Frontal cortex (tissue), 4 donors: ENCODE measurements around the gene RNF39. TPM values are rescaled to one million over a fixed set of nuclear protein-coding genes. Genes with fewer than 3 reads are reported as not detected.
A peak's percentile ranks its signal among the peaks of the same experiment; 100 is the strongest.
"Not testable (repeated sequence)": the region's sequence is repeated elsewhere in the genome, so short reads cannot be mapped to it uniquely, and the experiment has no call there.

Experiments
- DNase-seq, 2 donors: peaks; one replicate each; pipeline ENCODE4 v3.0.0; 2012; ENCODE audit warnings: low spot score in 2 of 2
- FAIRE-seq: peaks from 2 replicates; lab custom pipeline; 2012; peaks lifted over from hg19 to GRCh38; lab: Jason Lieb, UNC
- total RNA-seq: library from RNA; depleted of rRNA; stranded (reverse); fragments of >200 nt; gene quantifications from one replicate; pipeline ENCODE4 v1.2.3, GENCODE V29; 2014
- donor health status: control.
- donor health status: control.
- donor health status: control.

RNF39 gene
- total RNA-seq, 1 donor from 2014 or later: not detected

DNA sequence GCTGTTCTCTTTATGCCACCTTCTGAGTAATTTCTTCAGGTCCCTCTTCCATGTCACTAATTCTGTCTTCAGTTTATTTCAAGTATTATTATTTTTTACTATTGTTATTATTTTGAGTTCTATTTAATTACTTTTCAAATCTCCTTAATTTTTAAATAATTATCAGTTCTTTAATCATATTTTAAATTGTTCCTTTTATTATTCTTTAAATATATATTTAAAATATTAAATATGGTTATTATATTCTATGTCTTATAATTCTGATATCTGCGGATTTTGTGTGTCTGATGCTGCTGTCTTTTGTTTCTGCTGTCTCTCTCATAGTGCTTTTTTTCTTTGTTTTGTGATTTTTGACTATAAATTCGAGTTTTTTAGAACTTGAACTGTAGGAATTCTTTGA is 12.3 kb downstream of the RNF39 start:
- FAIRE-seq (peak; percentile 63), DNase-seq (no peak)

- DNase-seq (no peak), FAIRE-seq (no peak)
Measured at GRCh38 chr6:30062471-30063178, 12.9 kb downstream of the RNF39 start.

GRCh38 chr6:30061858-30062458 is 13.6 kb downstream of the RNF39 start:
- no peak for DNase-seq
- FAIRE-seq: no peak

GRCh38 chr6:30061092-30061857 is 14.3 kb downstream of the RNF39 start, which contains the start of gene POLR1H:
POLR1H (plus strand) TSS chr6:30061265; CDS start chr6:30061525, 260 bp downstream.
- peak; percentile 77 to 91 for DNase-seq
- FAIRE-seq: no peak

DNA sequence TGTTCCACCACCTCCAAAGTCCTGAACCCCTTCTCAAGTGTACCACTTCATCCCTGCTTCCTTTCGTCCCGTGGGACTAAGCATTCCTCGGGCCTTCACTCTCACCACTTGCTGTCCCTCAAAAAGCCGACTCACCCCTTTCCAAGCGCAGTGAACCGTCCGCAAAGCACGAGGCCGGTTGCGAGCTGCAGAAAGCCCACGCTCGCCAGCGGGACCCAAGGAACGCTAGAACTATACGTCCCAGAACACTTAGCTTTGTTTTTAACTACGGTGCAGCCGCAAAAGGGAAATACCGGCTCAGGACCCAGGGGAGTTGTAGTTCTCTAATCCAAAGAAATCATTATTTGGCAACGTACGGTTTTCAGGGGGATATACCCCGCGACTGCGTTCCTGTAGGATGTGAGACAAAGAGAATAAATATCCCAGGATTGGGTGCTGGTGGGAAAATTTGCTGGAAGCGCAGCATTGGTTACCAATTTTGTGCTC is 14.9 kb downstream of the RNF39 start:
- FAIRE-seq (no peak), DNase-seq (no peak)

- DNase-seq (no peak), FAIRE-seq (no peak)
Measured at GRCh38 chr6:30055513-30055912, 20.1 kb downstream of the RNF39 start.

DNA sequence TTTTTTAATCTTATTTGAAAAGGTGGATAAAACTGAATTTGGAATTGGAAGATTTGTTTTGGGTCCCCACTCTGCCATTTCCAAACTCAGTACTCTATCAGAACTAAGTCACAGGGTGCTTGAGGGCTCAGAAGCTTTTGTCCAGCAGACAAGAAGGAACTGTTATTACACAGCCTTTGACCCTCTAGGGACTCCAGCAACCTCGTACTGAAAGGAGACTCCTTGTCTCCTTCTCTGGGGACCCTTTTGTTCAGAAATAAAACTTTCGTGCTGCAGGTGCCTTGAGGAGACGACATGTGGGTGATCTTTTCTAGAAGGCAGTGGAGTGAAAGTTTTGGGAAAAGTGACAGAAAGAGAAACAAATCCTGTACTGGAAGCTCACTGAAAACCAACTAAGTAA is 21.9 kb downstream of the RNF39 start:
- no peak for FAIRE-seq
- DNase-seq: no peak

DNA sequence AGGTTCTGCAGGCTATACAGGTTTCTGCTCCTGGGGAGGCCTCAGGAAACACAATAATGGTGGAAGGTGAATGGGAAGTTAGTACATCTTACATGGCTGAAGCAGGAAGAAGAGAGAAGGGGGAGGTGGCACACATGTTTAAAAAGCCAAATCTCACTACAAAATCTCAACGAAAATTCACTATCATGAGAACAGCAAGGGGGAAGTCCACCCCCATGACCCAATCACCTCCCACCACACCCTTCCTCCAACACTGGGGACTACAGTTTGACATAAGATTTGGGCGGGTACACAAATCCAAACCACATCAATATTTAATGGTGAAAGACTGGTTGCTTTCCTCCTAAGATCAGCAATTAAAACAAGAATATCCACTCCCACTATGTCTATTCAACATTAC is 28.3 kb downstream of the RNF39 start:
- no peak for DNase-seq
- no peak for FAIRE-seq

GRCh38 chr6:30044630-30045029 is 30.9 kb downstream of the RNF39 start:
- DNase-seq (no peak), FAIRE-seq (no peak)

GRCh38 chr6:30043744-30044143 is 31.8 kb downstream of the RNF39 start:
- no peak for DNase-seq
- FAIRE-seq: no peak

DNA sequence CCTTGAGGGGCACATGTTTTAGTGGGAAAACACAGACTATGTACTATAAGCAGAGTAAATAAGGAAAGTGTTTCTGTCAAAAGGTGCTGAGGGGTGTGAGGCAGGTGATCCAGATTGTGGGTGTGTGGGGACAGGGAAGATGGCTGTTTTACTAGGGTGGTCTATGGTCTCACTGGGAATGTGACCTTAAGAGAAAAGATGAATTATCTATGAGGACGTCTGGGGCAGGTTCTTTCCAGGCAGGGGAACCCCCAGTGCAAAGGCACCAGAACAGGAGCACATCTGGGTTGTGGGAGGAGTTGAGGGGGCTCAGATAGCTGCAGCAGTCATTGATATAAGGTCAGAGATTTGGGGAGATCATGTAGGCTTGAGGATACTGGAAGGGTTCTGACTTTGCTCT is 32.7 kb downstream of the RNF39 start:
- FAIRE-seq: no peak
- DNase-seq: no peak

DNA sequence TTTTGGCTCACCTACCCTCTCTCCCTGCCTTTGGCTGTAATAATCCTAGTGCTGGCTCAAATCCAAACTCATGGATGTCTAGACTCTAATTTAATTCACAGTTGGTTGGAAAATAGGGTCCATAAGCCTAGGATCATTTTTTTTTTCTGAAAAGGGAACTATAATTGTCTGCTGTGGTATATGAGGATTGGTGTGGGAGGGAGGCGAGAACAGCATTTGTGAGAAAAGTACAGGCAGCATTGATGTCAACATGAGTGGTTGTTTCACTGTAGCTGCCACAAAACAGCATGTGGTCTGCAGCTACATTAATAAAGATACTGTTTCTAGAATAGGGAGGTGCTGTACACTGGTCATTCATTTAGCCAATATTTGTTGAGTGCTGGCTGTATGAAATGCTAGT is 33.1 kb downstream of the RNF39 start:
- no peak for FAIRE-seq
- DNase-seq: no peak

DNA sequence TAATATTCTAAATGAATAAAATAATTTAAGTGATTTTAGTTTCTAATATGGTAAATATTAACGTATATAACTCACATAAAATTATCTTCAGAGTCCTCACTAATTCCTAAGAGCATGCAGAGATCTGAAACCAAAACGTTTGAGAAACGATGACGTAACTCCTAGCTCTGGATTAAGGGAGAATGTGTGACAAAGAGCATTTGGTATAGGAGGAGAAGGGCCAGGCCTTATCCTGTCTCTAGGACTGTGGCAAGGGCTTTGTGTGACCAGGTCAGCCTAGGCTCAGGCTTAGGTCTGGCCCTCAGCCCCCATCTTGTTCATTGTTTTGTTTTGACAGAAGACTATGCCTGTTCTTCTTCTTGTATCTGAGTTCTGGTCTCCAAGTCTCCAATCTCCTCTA is 33.7 kb downstream of the RNF39 start:
- FAIRE-seq: no peak
- no peak for DNase-seq

- FAIRE-seq (no peak), DNase-seq (no peak)
Measured at GRCh38 chr6:30041221-30041620, 34.3 kb downstream of the RNF39 start.

GRCh38 chr6:30037182-30037788 is 38.3 kb downstream of the RNF39 start:
- DNase-seq (no peak), FAIRE-seq (no peak)

- FAIRE-seq (no peak), DNase-seq (no peak)
Measured at GRCh38 chr6:30035784-30036183, 39.8 kb downstream of the RNF39 start.

GRCh38 chr6:30033440-30033839 is 42.1 kb downstream of the RNF39 start:
- FAIRE-seq: not testable (repeated sequence)

DNA sequence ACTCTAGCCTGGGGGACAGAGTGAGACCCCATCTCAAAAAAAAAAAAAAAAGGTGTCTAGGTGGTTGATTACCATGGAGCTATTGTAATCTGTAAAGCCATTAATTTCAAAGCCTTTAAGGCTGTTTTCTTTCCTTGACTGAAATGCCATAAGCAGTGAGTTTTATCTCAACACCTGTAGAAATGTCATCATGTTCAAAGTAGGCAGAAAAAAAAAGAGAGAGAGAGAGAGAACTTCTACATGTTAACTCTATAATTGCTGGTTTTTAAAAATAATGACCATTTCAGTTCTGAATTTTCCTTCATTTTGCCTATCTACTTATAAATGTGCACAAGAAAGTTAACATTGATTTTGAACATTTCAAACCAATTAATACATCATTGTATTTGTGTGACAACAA is 44.2 kb downstream of the RNF39 start:
- FAIRE-seq (no peak), DNase-seq (no peak)

More at GRCh38 chr6:30033440-30033839, 42.1 kb downstream of the RNF39 start:
- not testable (repeated sequence) for DNase-seq

GRCh38 chr6:30029588-30029987 is 46.0 kb downstream of the RNF39 start:
- no peak for FAIRE-seq

DNA sequence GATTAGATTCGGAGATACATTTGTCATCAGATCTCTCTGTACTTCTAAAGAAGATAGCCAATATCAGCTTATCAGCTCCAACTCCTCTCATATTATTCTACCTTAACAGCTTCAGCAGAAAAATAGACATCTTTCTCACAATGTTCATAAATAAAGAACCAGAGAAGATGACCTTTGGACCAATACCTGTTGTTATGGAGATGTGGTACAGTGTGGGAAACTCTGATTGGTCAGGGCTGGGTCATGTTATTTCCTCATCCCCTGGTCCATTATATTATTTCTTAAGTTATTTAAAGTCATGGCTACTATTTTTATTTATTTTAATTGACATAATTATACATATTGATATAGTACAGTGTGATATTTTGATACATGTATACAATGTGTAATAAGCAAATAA is 50.4 kb downstream of the RNF39 start:
- DNase-seq (no peak), FAIRE-seq (no peak)

More at GRCh38 chr6:30029588-30029987, 46.0 kb downstream of the RNF39 start:
- no peak for DNase-seq
